HepG2 (cell line): ENCODE data around the gene ADCY9. TPM values are rescaled to one million over a fixed set of nuclear protein-coding genes. Genes with fewer than 3 reads are reported as not detected.

Experiments used
- ESRRA ChIP-seq: sonication (generic); formaldehyde crosslinking; IDR thresholded peaks from 2 replicates; pipeline ENCODE4 v1.5.1; 2020; ENCODE audit warnings: mild to moderate bottlenecking, low read depth, missing genetic modification reagents
- FOXM1 ChIP-seq: sonication (generic); formaldehyde crosslinking; IDR thresholded peaks from 2 replicates; pipeline ENCODE4 v1.5.0; 2020; ENCODE audit warnings: missing genetic modification reagents
- GPN1 ChIP-seq: sonication (generic); formaldehyde crosslinking; IDR thresholded peaks from 2 replicates; pipeline ENCODE4 v1.5.1; 2020; ENCODE audit warnings: missing genetic modification reagents, borderline replicate concordance
- HDAC1 ChIP-seq: sonication (generic); formaldehyde crosslinking; IDR thresholded peaks from 2 replicates; pipeline ENCODE4 v1.5.1; 2020; ENCODE audit warnings: mild to moderate bottlenecking, missing genetic modification reagents
- HNRNPL ChIP-seq: fragments of 200-400 bp; formaldehyde crosslinking; IDR thresholded peaks from 2 replicates; pipeline ENCODE4 v1.6.1; 2017; ENCODE audit warnings: mild to moderate bottlenecking, low read depth, low read length
- NR1H2 ChIP-seq: sonication (generic); formaldehyde crosslinking; IDR thresholded peaks from 2 replicates; pipeline ENCODE4 v1.8.1; 2022; ENCODE audit warnings: low read depth, missing genetic modification reagents, borderline replicate concordance
- NR3C1 ChIP-seq: sonication (generic); formaldehyde crosslinking; IDR thresholded peaks from 2 replicates; pipeline ENCODE4 v1.4.0; 2020; ENCODE audit warnings: missing genetic modification reagents
- PRDM4 ChIP-seq: sonication (generic); formaldehyde crosslinking; IDR thresholded peaks from 2 replicates; pipeline ENCODE4 v1.9.0; 2021; ENCODE audit warnings: missing genetic modification reagents, borderline replicate concordance
- RFX5 ChIP-seq: IDR thresholded peaks from 2 replicates; pipeline ENCODE4 v1.6.1; 2011; ENCODE audit warnings: low read depth, low read length, improper control_type of control experiment
- SP4 ChIP-seq: sonication (generic); formaldehyde crosslinking; IDR thresholded peaks from 2 replicates; pipeline ENCODE4 v1.8.1; 2023; ENCODE audit warnings: mild to moderate bottlenecking, missing genetic modification reagents
- THRA ChIP-seq: sonication (generic); formaldehyde crosslinking; IDR thresholded peaks from 2 replicates; pipeline ENCODE4 v1.4.0; 2020; ENCODE audit warnings: missing genetic modification reagents, borderline replicate concordance
- YEATS4 ChIP-seq: sonication (generic); formaldehyde crosslinking; IDR thresholded peaks from 2 replicates; pipeline ENCODE4 v1.4.0; 2020; ENCODE audit warnings: missing genetic modification reagents, borderline replicate concordance
- ZNF17 ChIP-seq: sonication (generic); formaldehyde crosslinking; IDR thresholded peaks from 2 replicates; pipeline ENCODE4 v1.5.0; 2020; ENCODE audit warnings: mild to moderate bottlenecking, missing genetic modification reagents
- ZNF18 ChIP-seq: sonication (generic); formaldehyde crosslinking; IDR thresholded peaks from 2 replicates; pipeline ENCODE4 v1.8.0; 2022; ENCODE audit warnings: mild to moderate bottlenecking, missing genetic modification reagents; ENCODE audit not compliant: insufficient replicate concordance
- ZNF256 ChIP-seq: sonication (generic); formaldehyde crosslinking; conservative IDR thresholded peaks from 2 replicates; pipeline ENCODE4 v1.4.0; 2020; ENCODE audit warnings: missing genetic modification reagents
- ZNF543 ChIP-seq: sonication (generic); formaldehyde crosslinking; IDR thresholded peaks from 2 replicates; pipeline ENCODE4 v1.4.0; 2020; ENCODE audit warnings: mild to moderate bottlenecking, missing genetic modification reagents
- ZNF703 ChIP-seq: sonication (generic); formaldehyde crosslinking; IDR thresholded peaks from 2 replicates; pipeline ENCODE4 v1.5.1; 2020; ENCODE audit warnings: missing genetic modification reagents, mild to moderate bottlenecking, moderate library complexity, borderline replicate concordance
- ZNF777 ChIP-seq: sonication (generic); formaldehyde crosslinking; IDR thresholded peaks from 2 replicates; pipeline ENCODE4 v1.4.0; 2020; ENCODE audit warnings: missing genetic modification reagents
- polyA plus RNA-seq, 8 experiments: library from polyadenylated mRNA; depleted of rRNA in 3 of 8; stranded (reverse) in 7 of 8; unstranded in 1 of 8; fragments of >200 nt; fragmentation: Illumina TruSeq in 4 of 8; extraction: Trizol in 4 of 8; gene quantifications; 2 replicates each; pipeline versions ENCODE4 v1.2.1 to v1.2.3, GENCODE V29; 2011 to 2016; ENCODE audit warnings: low read depth in 4 of 8, missing spikeins in 1 of 8, mixed read lengths in 1 of 8; ENCODE audit not compliant: insufficient read depth in 1 of 8
- total RNA-seq, 5 experiments: library from RNA; depleted of rRNA; stranded (reverse); fragments of >200 nt; fragmentation: Illumina TruSeq; extraction: Trizol; gene quantifications; 2 replicates each; pipeline ENCODE4 v1.2.3, GENCODE V29; 2016; ENCODE audit warnings: low read depth in 1 of 5
- TF ChIP-seq, protein P1 (sequence below), 2 experiments: IDR thresholded peaks; 2 replicates each; pipeline ENCODE4 v1.6.1; 2011 to 2012; ENCODE audit warnings: low read length in 2 of 2, borderline replicate concordance in 1 of 2, low read depth in 1 of 2, mild to moderate bottlenecking in 1 of 2, moderate library complexity in 1 of 2

The ADCY9 gene
- total and polyA plus RNA-seq, 2 of the 13 experiments (the other 11 are each of a cell fraction or from before 2014, with no cell fraction given) = 11.2 to 13.9 TPM

GRCh38 chr16:4021070-4021779 lies 95.0 kb downstream of the ADCY9 start (continued):
- TF ChIP-seq THRA (CRISPR knock-in tag) (no peak), ZNF18 (CRISPR knock-in tag) (no peak), NR1H2 (CRISPR knock-in tag) (no peak), NR3C1 (CRISPR knock-in tag) (no peak), HDAC1 (CRISPR knock-in tag) (no peak), YEATS4 (CRISPR knock-in tag) (peak; percentile 46; the same call in 1 of the 2 replicates), ZNF17 (CRISPR knock-in tag) (no peak), PRDM4 (no peak), ZNF777 (no peak), GPN1 (CRISPR knock-in tag) (no peak), RFX5 (no peak), ZNF543 (CRISPR knock-in tag) (peak; percentile 29; the same call in 1 of the 2 replicates), SP4 (no peak), ZNF703 (CRISPR knock-in tag) (no peak), FOXM1 (no peak), ZNF256 (CRISPR knock-in tag) (no peak), HNRNPL (no peak), ESRRA (CRISPR knock-in tag) (no peak)
- TF ChIP-seq, protein P1, sequence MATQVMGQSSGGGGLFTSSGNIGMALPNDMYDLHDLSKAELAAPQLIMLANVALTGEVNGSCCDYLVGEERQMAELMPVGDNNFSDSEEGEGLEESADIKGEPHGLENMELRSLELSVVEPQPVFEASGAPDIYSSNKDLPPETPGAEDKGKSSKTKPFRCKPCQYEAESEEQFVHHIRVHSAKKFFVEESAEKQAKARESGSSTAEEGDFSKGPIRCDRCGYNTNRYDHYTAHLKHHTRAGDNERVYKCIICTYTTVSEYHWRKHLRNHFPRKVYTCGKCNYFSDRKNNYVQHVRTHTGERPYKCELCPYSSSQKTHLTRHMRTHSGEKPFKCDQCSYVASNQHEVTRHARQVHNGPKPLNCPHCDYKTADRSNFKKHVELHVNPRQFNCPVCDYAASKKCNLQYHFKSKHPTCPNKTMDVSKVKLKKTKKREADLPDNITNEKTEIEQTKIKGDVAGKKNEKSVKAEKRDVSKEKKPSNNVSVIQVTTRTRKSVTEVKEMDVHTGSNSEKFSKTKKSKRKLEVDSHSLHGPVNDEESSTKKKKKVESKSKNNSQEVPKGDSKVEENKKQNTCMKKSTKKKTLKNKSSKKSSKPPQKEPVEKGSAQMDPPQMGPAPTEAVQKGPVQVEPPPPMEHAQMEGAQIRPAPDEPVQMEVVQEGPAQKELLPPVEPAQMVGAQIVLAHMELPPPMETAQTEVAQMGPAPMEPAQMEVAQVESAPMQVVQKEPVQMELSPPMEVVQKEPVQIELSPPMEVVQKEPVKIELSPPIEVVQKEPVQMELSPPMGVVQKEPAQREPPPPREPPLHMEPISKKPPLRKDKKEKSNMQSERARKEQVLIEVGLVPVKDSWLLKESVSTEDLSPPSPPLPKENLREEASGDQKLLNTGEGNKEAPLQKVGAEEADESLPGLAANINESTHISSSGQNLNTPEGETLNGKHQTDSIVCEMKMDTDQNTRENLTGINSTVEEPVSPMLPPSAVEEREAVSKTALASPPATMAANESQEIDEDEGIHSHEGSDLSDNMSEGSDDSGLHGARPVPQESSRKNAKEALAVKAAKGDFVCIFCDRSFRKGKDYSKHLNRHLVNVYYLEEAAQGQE (IDR thresholded peaks at IDR 0.05; ENCODE audit: borderline replicate concordance in 1 of 2, low read depth in 1 of 2, low read length in 2 of 2) = 0 out of 4 replicates have a peak, but pooled peaks of 1 of the 2 experiments have one; percentile 15
